ENCODE results near the gene PYGB.
"Not testable (repeated sequence)": the region's sequence is repeated elsewhere in the genome, so short reads cannot be mapped to it uniquely, and the experiment has no call there.

The PYGB gene

GRCh38 chr20:25230166-25230831, 17.6 kb upstream of the PYGB start:
- no peak for DNase-seq (ENCODE audit: low spot score)

- peak; percentile 25 for DNase-seq (ENCODE audit: low spot score)
Measured at GRCh38 chr20:25233016-25233772, 14.7 kb upstream of the PYGB start.

GRCh38 chr20:25234009-25234849, 13.7 kb upstream of the PYGB start:
- DNase-seq (ENCODE audit: low spot score) = not testable (repeated sequence)

- no peak for DNase-seq (ENCODE audit: low spot score)
Measured at GRCh38 chr20:25236450-25237304, 11.2 kb upstream of the PYGB start.

- peak; percentile 97 for DNase-seq (ENCODE audit: low spot score)
Measured at GRCh38 chr20:25237610-25238318, 10.1 kb upstream of the PYGB start.

- DNase-seq (ENCODE audit: low spot score) = peak; percentile 33
Measured at GRCh38 chr20:25238319-25239037, 9.4 kb upstream of the PYGB start.

GRCh38 chr20:25239387-25240370, 8.2 kb upstream of the PYGB start:
- no peak for DNase-seq (ENCODE audit: low spot score)

GRCh38 chr20:25240851-25241658, 6.8 kb upstream of the PYGB start:
- DNase-seq (ENCODE audit: low spot score) = not testable (repeated sequence)

GRCh38 chr20:25241659-25241955, 6.3 kb upstream of the PYGB start:
- DNase-seq (ENCODE audit: low spot score) = not testable (repeated sequence)

- no peak for DNase-seq (ENCODE audit: low spot score)
Measured at GRCh38 chr20:25242231-25242630, 5.7 kb upstream of the PYGB start.

- DNase-seq (ENCODE audit: low spot score) = no peak
Measured at GRCh38 chr20:25243416-25243979, 4.4 kb upstream of the PYGB start.

GRCh38 chr20:25244976-25245375, 2.9 kb upstream of the PYGB start:
- no peak for DNase-seq (ENCODE audit: low spot score)

- DNase-seq (ENCODE audit: low spot score) = no peak
Measured at GRCh38 chr20:25245461-25245860, 2.4 kb upstream of the PYGB start.

- no peak for DNase-seq (ENCODE audit: low spot score)
Measured at GRCh38 chr20:25246182-25246999, 1.5 kb upstream of the PYGB start.

GRCh38 chr20:25247000-25247517, 826 bp upstream of the PYGB start:
- peak; percentile 61 for DNase-seq (ENCODE audit: low spot score)

- peak; percentile 38 for DNase-seq (ENCODE audit: low spot score)
Measured at GRCh38 chr20:25247518-25247955, 348 bp upstream of the PYGB start.

GRCh38 chr20:25248786-25249172, 894 bp downstream of the PYGB start:
- no peak for DNase-seq (ENCODE audit: low spot score)
